IMR-90 (cell line): ENCODE results near the gene CASP3. TPM values are rescaled to one million over a fixed set of nuclear protein-coding genes. Genes with fewer than 3 reads are reported as not detected.

Experiments used
- ATAC-seq: fragments of 200-7000 bp; cut with Tn5 transposase; 2 replicates; pipeline ENCODE4 v1.9.1; 2020; ENCODE audit warnings: low read depth, mild to moderate bottlenecking, moderate library complexity
- BruUV-seq: library from RNA; stranded (reverse); fragments of 400-500 nt; replicated peaks from 2 replicates; lab custom pipeline; 2021; lab: Mats Ljungman, UMichigan
- CTCF ChIA-PET: fragments of 300-600 bp; formaldehyde crosslinking; extraction: SDS; loops from one replicate; lab custom pipeline; 2021; ENCODE audit warnings: antibody characterized with exemption; lab: Yijun Ruan, JAX
- POLR2A ChIA-PET: fragments of 300-600 bp; sonication (Branson Sonifier 250); formaldehyde crosslinking; loops from one replicate; lab custom pipeline; 2022; ENCODE audit warnings: antibody characterized with exemption; ENCODE audit not compliant: unreplicated experiment; lab: Charles Lee
- DNase-seq: peaks from one replicate; pipeline ENCODE4 v3.0.0; 2013
- H2AFZ ChIP-seq: replicated peaks from 2 replicates; pipeline ENCODE3; 2013; ENCODE audit warnings: low read length, mild to moderate bottlenecking; ENCODE audit not compliant: poor library complexity
- H2AK5ac ChIP-seq: 2 replicates; pipeline ENCODE4 v1.6.1; 2013; ENCODE audit warnings: low read depth, low read length, inconsistent platforms
- H2AK9ac ChIP-seq: replicated peaks from 2 replicates; pipeline ENCODE3; 2013; ENCODE audit warnings: mild to moderate bottlenecking, low read depth, low read length, moderate library complexity; ENCODE audit not compliant: poor library complexity
- H2BK120ac ChIP-seq: 2 replicates; pipeline ENCODE4 v1.6.1; 2013; ENCODE audit warnings: low read depth, low read length, inconsistent platforms
- H2BK15ac ChIP-seq: 3 replicates; pipeline ENCODE4 v1.6.1; 2013; ENCODE audit warnings: low read depth, low read length, inconsistent platforms
- H2BK20ac ChIP-seq: 2 replicates; pipeline ENCODE4 v1.6.1; 2013; ENCODE audit warnings: low read depth, mild to moderate bottlenecking, inconsistent platforms, low read length, moderate library complexity
- H2BK5ac ChIP-seq: 2 replicates; pipeline ENCODE4 v1.6.1; 2013; ENCODE audit warnings: mild to moderate bottlenecking, low read depth, low read length, inconsistent platforms; ENCODE audit not compliant: poor library complexity, severe bottlenecking
- H3K14ac ChIP-seq: replicated peaks from 2 replicates; pipeline ENCODE4 v1.6.1; 2013; ENCODE audit warnings: low read depth, low read length, inconsistent platforms
- H3K18ac ChIP-seq: 2 replicates; pipeline ENCODE4 v1.6.1; 2013; ENCODE audit warnings: low read depth, low read length, control low read depth
- H3K23ac ChIP-seq: 2 replicates; pipeline ENCODE4 v1.6.1; 2013; ENCODE audit warnings: low read depth, low read length, inconsistent platforms
- H3K27ac ChIP-seq: 2 replicates; pipeline ENCODE4 v1.5.1; 2013; ENCODE audit warnings: mild to moderate bottlenecking, control low read depth, low read length; ENCODE audit not compliant: insufficient read depth
- H3K27me3 ChIP-seq: 2 replicates; pipeline ENCODE4 v1.6.1; 2013; ENCODE audit warnings: low read length; ENCODE audit not compliant: control insufficient read depth, insufficient read depth
- H3K36me3 ChIP-seq: 2 replicates; pipeline ENCODE4 v1.6.1; 2013; ENCODE audit warnings: low read length, mixed read lengths; ENCODE audit not compliant: control insufficient read depth, insufficient read depth
- H3K4ac ChIP-seq: 2 replicates; pipeline ENCODE4 v1.6.1; 2013; ENCODE audit warnings: low read depth, low read length, inconsistent platforms
- H3K4me1 ChIP-seq: 2 replicates; pipeline ENCODE4 v1.6.1; 2013; ENCODE audit warnings: low read length, mixed read lengths; ENCODE audit not compliant: control insufficient read depth, insufficient read depth
- H3K4me2 ChIP-seq: 2 replicates; pipeline ENCODE4 v1.6.1; 2013; ENCODE audit warnings: low read depth, mild to moderate bottlenecking, control low read depth, low read length, moderate library complexity
- H3K4me3 ChIP-seq: 2 replicates; pipeline ENCODE4 v1.5.1; 2013; ENCODE audit warnings: low read depth, mild to moderate bottlenecking, control low read depth, low read length, moderate library complexity; ENCODE audit not compliant: insufficient read depth
- H3K56ac ChIP-seq: 2 replicates; pipeline ENCODE4 v1.6.1; 2013; ENCODE audit warnings: low read length, inconsistent platforms; ENCODE audit not compliant: insufficient read depth; ENCODE audit errors: extremely low read depth
- H3K79me1 ChIP-seq, 2 experiments: 2 replicates each; pipeline ENCODE4 v1.6.1; 2013; ENCODE audit warnings: low read length in 2 of 2, inconsistent platforms in 1 of 2, low read depth in 1 of 2
- H3K9ac ChIP-seq: 2 replicates; pipeline ENCODE4 v1.6.1; 2013; ENCODE audit warnings: low read depth, low read length, control low read depth
- H3K9me1 ChIP-seq: 2 replicates; pipeline ENCODE4 v1.6.1; 2013; ENCODE audit warnings: low read length, inconsistent platforms; ENCODE audit not compliant: insufficient read depth
- H3K9me3 ChIP-seq: 2 replicates; pipeline ENCODE4 v1.6.1; 2013; ENCODE audit warnings: low read length; ENCODE audit not compliant: control insufficient read depth, insufficient read depth
- H4K20me1 ChIP-seq: 2 replicates; pipeline ENCODE4 v1.6.1; 2013; ENCODE audit warnings: low read length, inconsistent platforms; ENCODE audit not compliant: insufficient read depth
- H4K5ac ChIP-seq: 2 replicates; pipeline ENCODE4 v1.6.1; 2013; ENCODE audit warnings: mild to moderate bottlenecking, low read depth, low read length, control low read depth
- H4K8ac ChIP-seq, 2 experiments: 2 replicates each; pipeline ENCODE4 v1.6.1; 2013; ENCODE audit warnings: low read depth in 2 of 2, low read length in 2 of 2, control low read depth in 1 of 2, inconsistent platforms in 1 of 2
- H4K91ac ChIP-seq: 2 replicates; pipeline ENCODE4 v1.6.1; 2013; ENCODE audit warnings: low read depth, low read length, inconsistent platforms; ENCODE audit not compliant: insufficient read depth
- BHLHE40 ChIP-seq: fragments of 150-350 bp; IDR thresholded peaks from 2 replicates; pipeline ENCODE4 v1.6.1; 2016; ENCODE audit warnings: mild to moderate bottlenecking, low read depth, low read length
- CEBPB ChIP-seq: IDR thresholded peaks from 2 replicates; pipeline ENCODE4 v1.6.1; 2012; ENCODE audit warnings: low read depth, low read length, improper control_type of control experiment
- FOS ChIP-seq: fragments of 150-350 bp; IDR thresholded peaks from 2 replicates; pipeline ENCODE4 v1.6.1; 2016; ENCODE audit warnings: low read depth, low read length
- MAFK ChIP-seq: IDR thresholded peaks from 2 replicates; pipeline ENCODE4 v1.6.1; 2012; ENCODE audit warnings: low read depth, low read length, improper control_type of control experiment
- MAZ ChIP-seq: IDR thresholded peaks from 2 replicates; pipeline ENCODE4 v1.6.1; 2012; ENCODE audit warnings: low read depth, mild to moderate bottlenecking, low read length, improper control_type of control experiment, moderate library complexity, borderline replicate concordance
- MXI1 ChIP-seq: IDR thresholded peaks from 2 replicates; pipeline ENCODE4 v1.6.1; 2012; ENCODE audit warnings: low read depth, mild to moderate bottlenecking, low read length, moderate library complexity, borderline replicate concordance
- NFE2L2 ChIP-seq: fragments of 150-350 bp; IDR thresholded peaks from 2 replicates; pipeline ENCODE4 v1.6.1; 2016; ENCODE audit warnings: low read depth, mild to moderate bottlenecking, low read length
- POLR2A ChIP-seq: IDR thresholded peaks from 2 replicates; pipeline ENCODE4 v1.6.1; 2012; ENCODE audit warnings: mild to moderate bottlenecking, low read depth, low read length
- RAD21 ChIP-seq: IDR thresholded peaks from 2 replicates; pipeline ENCODE4 v1.6.1; 2012; ENCODE audit warnings: low read length, improper control_type of control experiment
- RCOR1 ChIP-seq: IDR thresholded peaks from 2 replicates; pipeline ENCODE4 v1.6.1; 2012; ENCODE audit warnings: mild to moderate bottlenecking, low read length, improper control_type of control experiment; ENCODE audit not compliant: insufficient replicate concordance
- RFX5 ChIP-seq: IDR thresholded peaks from 2 replicates; pipeline ENCODE4 v1.8.0; 2012; ENCODE audit warnings: low read depth, mild to moderate bottlenecking, low read length, moderate library complexity
- WGBS, 2 experiments: methylation state at CpG; one replicate each; pipeline versions ENCODE4 v1.1.5 to v1.1.7; 2013; ENCODE audit warnings: missing lambda C conversion rate in 2 of 2; ENCODE audit not compliant: insufficient read length in 1 of 2; ENCODE audit errors: extremely low coverage in 2 of 2; 5-methylcytosine and 5-hydroxymethylcytosine counted together
- dilution Hi-C: fragments of 300-500 bp; cut with HindIII; formaldehyde crosslinking; loops from one replicate; pipeline ENCODE4 v1.14.3; 2018; ENCODE audit warnings: low sequenced_read_pairs; ENCODE audit not compliant: unreplicated experiment
- in situ Hi-C: fragments of 300-500 bp; cut with MboI; formaldehyde crosslinking; loops from 3 replicates; pipeline ENCODE4 v1.14.3; 2019; ENCODE audit warnings: low sequenced_read_pairs, inconsistent platforms, mixed read lengths
- intact Hi-C: fragments of 100-400 bp; cut with micrococcal nuclease; formaldehyde crosslinking; loops from 2 replicates; pipeline ENCODE4 v1.10.0; 2022
- polyA plus RNA-seq, 3 experiments: library from polyadenylated mRNA; depleted of rRNA; stranded (reverse); fragments of >200 nt; gene quantifications; 2 replicates each; pipeline ENCODE4 v1.2.3, GENCODE V29; 2012; ENCODE audit warnings: low replicate concordance in 1 of 3
- total RNA-seq: library from RNA; depleted of rRNA; stranded (reverse); fragments of >200 nt; gene quantifications from 2 replicates; pipeline ENCODE4 v1.2.3, GENCODE V29; 2012
- TF ChIP-seq, protein P1 (sequence below): conservative IDR thresholded peaks from 2 replicates; pipeline ENCODE4 v1.5.1; 2012; ENCODE audit warnings: mild to moderate bottlenecking, low read depth, low read length, improper control_type of control experiment
- TF ChIP-seq, protein P2 (sequence below): fragments of 150-350 bp; IDR thresholded peaks from 2 replicates; pipeline ENCODE4 v1.6.1; 2016; ENCODE audit warnings: low read depth, mild to moderate bottlenecking, low read length, moderate library complexity, borderline replicate concordance
- TF ChIP-seq, protein P3 (sequence below): fragments of 150-350 bp; IDR thresholded peaks from 2 replicates; pipeline ENCODE4 v1.6.1; 2017; ENCODE audit warnings: mild to moderate bottlenecking, antibody characterized with exemption, low read length, low read depth

CASP3 gene
- total and polyA plus RNA-seq, 2 of the 4 experiments (the other 2 are of a cell fraction), result 26.7 to 27.4 TPM

DNA sequence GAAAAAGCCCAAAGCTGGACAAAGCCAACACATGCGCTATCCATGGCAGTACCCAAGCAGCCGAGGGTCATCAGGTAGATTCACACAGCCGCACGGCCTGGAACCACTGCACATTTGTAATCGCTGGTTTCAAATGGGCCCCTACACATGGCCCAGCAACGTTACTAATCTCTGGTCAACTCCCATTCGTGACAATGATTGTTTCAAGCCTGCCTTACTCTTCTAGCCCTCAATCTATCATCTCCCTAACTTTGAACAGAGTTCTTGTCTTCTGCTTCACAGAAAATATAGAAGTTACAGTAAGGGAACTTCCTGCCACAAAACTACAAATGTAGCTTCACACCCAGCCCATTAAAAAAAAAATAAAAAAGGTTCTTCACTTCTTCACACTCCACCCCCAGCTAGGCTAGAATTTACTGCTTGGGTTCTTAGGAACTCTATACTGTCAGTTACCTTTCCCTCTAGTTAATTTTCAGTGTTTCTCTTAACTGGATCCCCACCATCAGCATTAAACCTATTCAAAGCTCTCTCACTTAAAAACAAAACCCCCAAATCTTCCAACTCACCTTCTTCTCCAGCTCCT is 24.2 kb downstream of the CASP3 start:
- Histone ChIP-seq H3K14ac (no peak overlapping the region), H3K23ac (no peak overlapping the region), H2BK5ac (no peak overlapping the region), H3K4me3 (no peak overlapping the region), H3K56ac (no peak overlapping the region), H3K9me3 (no peaks in the 10 kb centered on the region), H3K9ac (no peak overlapping the region), H2AK5ac (no peak overlapping the region), H4K91ac (no peak overlapping the region), H3K4ac (no peak overlapping the region), H3K79me1 (no peaks in the 10 kb centered on the region; a peak in 1 of 4 replicates), H2AK9ac (no peak overlapping the region), H4K5ac (no peak overlapping the region), H2BK120ac (no peak overlapping the region), H3K9me1 (0 out of 2 replicates have a peak, but pooled peaks cover 3% of the 10 kb centered on the region), H2BK15ac (no peak overlapping the region), H3K27ac (no peak overlapping the region), H4K20me1 (no peaks in the 10 kb centered on the region), H2BK20ac (no peak overlapping the region), H3K4me2 (no peak overlapping the region), H3K27me3 (no peaks in the 10 kb centered on the region), H2AFZ (no peak overlapping the region), H3K36me3 (peaks cover 13% of the 10 kb centered on the region), H3K18ac (no peak overlapping the region), H4K8ac (no peak overlapping the region), H3K4me1 (no peaks in the 10 kb centered on the region; the same call in 1 of the 2 replicates)
- POLR2A ChIA-PET, result no interaction called here
- TF ChIP-seq RFX5 (no peak), RAD21 (no peak), MXI1 (no peak), FOS (no peak), RCOR1 (no peak), CEBPB (no peak), MAZ (no peak), BHLHE40 (no peak), POLR2A (no peak), MAFK (no peak), NFE2L2 (no peak)
- TF ChIP-seq, protein P1, sequence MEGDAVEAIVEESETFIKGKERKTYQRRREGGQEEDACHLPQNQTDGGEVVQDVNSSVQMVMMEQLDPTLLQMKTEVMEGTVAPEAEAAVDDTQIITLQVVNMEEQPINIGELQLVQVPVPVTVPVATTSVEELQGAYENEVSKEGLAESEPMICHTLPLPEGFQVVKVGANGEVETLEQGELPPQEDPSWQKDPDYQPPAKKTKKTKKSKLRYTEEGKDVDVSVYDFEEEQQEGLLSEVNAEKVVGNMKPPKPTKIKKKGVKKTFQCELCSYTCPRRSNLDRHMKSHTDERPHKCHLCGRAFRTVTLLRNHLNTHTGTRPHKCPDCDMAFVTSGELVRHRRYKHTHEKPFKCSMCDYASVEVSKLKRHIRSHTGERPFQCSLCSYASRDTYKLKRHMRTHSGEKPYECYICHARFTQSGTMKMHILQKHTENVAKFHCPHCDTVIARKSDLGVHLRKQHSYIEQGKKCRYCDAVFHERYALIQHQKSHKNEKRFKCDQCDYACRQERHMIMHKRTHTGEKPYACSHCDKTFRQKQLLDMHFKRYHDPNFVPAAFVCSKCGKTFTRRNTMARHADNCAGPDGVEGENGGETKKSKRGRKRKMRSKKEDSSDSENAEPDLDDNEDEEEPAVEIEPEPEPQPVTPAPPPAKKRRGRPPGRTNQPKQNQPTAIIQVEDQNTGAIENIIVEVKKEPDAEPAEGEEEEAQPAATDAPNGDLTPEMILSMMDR, result no peak
- TF ChIP-seq, protein P2, sequence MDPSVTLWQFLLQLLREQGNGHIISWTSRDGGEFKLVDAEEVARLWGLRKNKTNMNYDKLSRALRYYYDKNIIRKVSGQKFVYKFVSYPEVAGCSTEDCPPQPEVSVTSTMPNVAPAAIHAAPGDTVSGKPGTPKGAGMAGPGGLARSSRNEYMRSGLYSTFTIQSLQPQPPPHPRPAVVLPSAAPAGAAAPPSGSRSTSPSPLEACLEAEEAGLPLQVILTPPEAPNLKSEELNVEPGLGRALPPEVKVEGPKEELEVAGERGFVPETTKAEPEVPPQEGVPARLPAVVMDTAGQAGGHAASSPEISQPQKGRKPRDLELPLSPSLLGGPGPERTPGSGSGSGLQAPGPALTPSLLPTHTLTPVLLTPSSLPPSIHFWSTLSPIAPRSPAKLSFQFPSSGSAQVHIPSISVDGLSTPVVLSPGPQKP, result no peak
- TF ChIP-seq, protein P3, sequence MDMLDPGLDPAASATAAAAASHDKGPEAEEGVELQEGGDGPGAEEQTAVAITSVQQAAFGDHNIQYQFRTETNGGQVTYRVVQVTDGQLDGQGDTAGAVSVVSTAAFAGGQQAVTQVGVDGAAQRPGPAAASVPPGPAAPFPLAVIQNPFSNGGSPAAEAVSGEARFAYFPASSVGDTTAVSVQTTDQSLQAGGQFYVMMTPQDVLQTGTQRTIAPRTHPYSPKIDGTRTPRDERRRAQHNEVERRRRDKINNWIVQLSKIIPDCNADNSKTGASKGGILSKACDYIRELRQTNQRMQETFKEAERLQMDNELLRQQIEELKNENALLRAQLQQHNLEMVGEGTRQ, result no peak
- DNase-seq (no peak), ATAC-seq (no peak)
- BruUV-seq, result no TSS peak
- 93% methylated on average over 7 of the region's 7 CpGs; no CpG with 5 or more reads in 1 of the 2 experiments for WGBS, 2 experiments
- intact Hi-C loops, result no loop called here
- dilution Hi-C loops, result no loop called here
- in situ Hi-C loops, result no loop called here
- CTCF ChIA-PET, result no interaction called here
